Immature natural killer cell (primary cell): ENCODE data around the gene FEZF2. TPM values are rescaled to one million over a fixed set of nuclear protein-coding genes. Genes with fewer than 3 reads are reported as not detected.

ENCODE experiments used
- DNase-seq, 3 donors: peaks; one replicate each; pipeline ENCODE4 v3.0.0; 2022; ENCODE audit warnings: mixed read lengths in 1 of 3
- H3K27ac Mint-ChIP-seq, 6 donors: one replicate each; pipeline ENCODE4 v1.8.0; 2020; ENCODE audit warnings: mixed read lengths in 6 of 6, mild to moderate bottlenecking in 5 of 6, inconsistent platforms in 4 of 6, moderate library complexity in 3 of 6
- H3K27me3 Mint-ChIP-seq, 3 donors: one replicate each; pipeline ENCODE4 v1.8.0; 2020 to 2021; ENCODE audit warnings: low read depth in 3 of 3, mild to moderate bottlenecking in 3 of 3, mixed read lengths in 3 of 3, moderate library complexity in 3 of 3, inconsistent platforms in 1 of 3
- H3K36me3 Mint-ChIP-seq, 3 donors: one replicate each; pipeline ENCODE4 v1.8.0; 2020; ENCODE audit warnings: mixed read lengths in 3 of 3, inconsistent platforms in 2 of 3, mild to moderate bottlenecking in 2 of 3
- H3K4me1 Mint-ChIP-seq, 2 donors: one replicate each; pipeline ENCODE4 v1.8.0; 2020; ENCODE audit warnings: inconsistent platforms in 2 of 2, mild to moderate bottlenecking in 2 of 2, mixed read lengths in 2 of 2, moderate library complexity in 1 of 2
- H3K4me3 Mint-ChIP-seq, 5 donors: one replicate each; pipeline ENCODE4 v1.8.0; 2020; ENCODE audit warnings: mild to moderate bottlenecking in 5 of 5, mixed read lengths in 5 of 5, inconsistent platforms in 3 of 5, moderate library complexity in 3 of 5
- H3K9me3 Mint-ChIP-seq, 6 donors: one replicate each; pipeline ENCODE4 v1.8.0; 2020; ENCODE audit warnings: mild to moderate bottlenecking in 6 of 6, mixed read lengths in 6 of 6, inconsistent platforms in 4 of 6, moderate library complexity in 3 of 6
- polyA plus RNA-seq, 3 donors: library from polyadenylated mRNA; unstranded; fragments of 300-500 nt; fragmentation: Illumina TruSeq; gene quantifications; one replicate each; pipeline ENCODE4 v1.2.3, GENCODE V29; 2021

Gene FEZF2
- polyA plus RNA-seq, 3 donors from 2014 or later, result not detected

DNA sequence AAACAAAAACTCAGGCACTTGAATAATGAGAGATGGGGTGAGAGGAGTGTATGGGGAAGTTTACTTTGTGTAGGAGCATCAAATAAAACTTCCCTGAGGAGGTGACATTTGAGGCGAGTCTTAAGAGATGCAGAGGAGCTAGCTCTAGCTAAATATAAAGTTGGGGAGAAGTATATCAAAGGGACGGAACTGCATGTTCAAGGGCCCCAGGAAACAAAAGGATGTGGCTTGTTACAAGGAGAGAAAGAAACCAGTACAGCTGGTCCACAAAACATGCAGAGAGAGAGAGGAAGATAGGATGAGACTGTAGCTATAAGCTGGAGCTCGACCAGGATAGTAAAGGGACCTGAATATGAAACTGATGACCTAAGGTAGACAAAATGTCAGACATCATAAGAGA, 17.6 kb downstream of the FEZF2 start:
- H3K4me3 Mint-ChIP-seq, result no peak overlapping the region
- peaks cover 0 to 4% (median 0%) of the 10 kb centered on the region in 3 donors for H3K36me3 Mint-ChIP-seq
- H3K9me3 Mint-ChIP-seq, result peaks cover 0 to 5% (median 0%) of the 10 kb centered on the region in 6 donors
- no peaks in the 10 kb centered on the region for H3K4me1 Mint-ChIP-seq
- no peak for DNase-seq
- peaks cover 0 to 4% (median 3%) of the 10 kb centered on the region in 3 donors for H3K27me3 Mint-ChIP-seq
- no peak overlapping the region for H3K27ac Mint-ChIP-seq

GRCh38 chr3:62343755-62344154, 29.6 kb downstream of the FEZF2 start:
- Mint-ChIP-seq H3K27me3 (peaks cover 0 to 3% (median 0%) of the 10 kb centered on the region in 3 donors), H3K4me3 (no peak overlapping the region)

GRCh38 chr3:62335196-62335595, 38.2 kb downstream of the FEZF2 start:
- peaks cover 0 to 5% (median 0%) of the 10 kb centered on the region in 6 donors for H3K9me3 Mint-ChIP-seq
- H3K4me3 Mint-ChIP-seq, result no peak overlapping the region
- no peak for DNase-seq
- no peaks in the 10 kb centered on the region for H3K4me1 Mint-ChIP-seq
- H3K27me3 Mint-ChIP-seq, result peaks cover 0 to 2% (median 0%) of the 10 kb centered on the region in 3 donors
- no peak overlapping the region for H3K27ac Mint-ChIP-seq
- no peaks in the 10 kb centered on the region for H3K36me3 Mint-ChIP-seq

More at GRCh38 chr3:62343755-62344154, 29.6 kb downstream of the FEZF2 start:
- Mint-ChIP-seq H3K9me3 (peaks cover 1 to 15% (median 13%) of the 10 kb centered on the region in 6 donors), H3K4me1 (no peaks in the 10 kb centered on the region), H3K27ac (no peak overlapping the region), H3K36me3 (peaks cover 0 to 3% (median 0%) of the 10 kb centered on the region in 3 donors)
- DNase-seq, result no peak

DNA sequence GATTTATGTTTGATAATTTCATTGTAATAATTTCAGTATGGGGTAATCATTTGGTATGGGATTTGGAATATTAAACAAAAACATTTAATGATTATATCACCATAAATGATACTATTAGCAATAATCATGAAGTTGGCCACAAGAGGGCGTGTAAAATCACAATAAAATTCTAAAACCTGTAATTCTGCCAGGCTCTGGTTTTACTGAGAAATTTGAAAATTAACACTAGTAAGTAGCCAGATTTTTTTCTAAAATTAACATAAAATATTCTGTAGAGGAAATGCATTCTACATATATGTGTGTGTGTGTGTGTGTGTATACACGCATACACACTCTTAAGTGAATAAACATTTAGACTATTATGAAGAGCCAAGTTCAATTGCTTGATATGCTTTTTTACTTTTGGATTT, 40.5 kb downstream of the FEZF2 start:
- Mint-ChIP-seq H3K27me3 (peaks cover 0 to 3% (median 0%) of the 10 kb centered on the region in 3 donors), H3K27ac (no peak overlapping the region), H3K4me1 (no peaks in the 10 kb centered on the region), H3K9me3 (peaks cover 0 to 5% (median 0%) of the 10 kb centered on the region in 6 donors), H3K4me3 (no peak overlapping the region), H3K36me3 (no peaks in the 10 kb centered on the region)
- no peak for DNase-seq

- Mint-ChIP-seq H3K27me3 (peaks cover 0 to 3% (median 0%) of the 10 kb centered on the region in 3 donors), H3K4me1 (no peaks in the 10 kb centered on the region), H3K9me3 (peaks cover 0 to 5% (median 0%) of the 10 kb centered on the region in 6 donors), H3K4me3 (no peak overlapping the region), H3K36me3 (no peaks in the 10 kb centered on the region), H3K27ac (no peak overlapping the region)
- DNase-seq, result no peak
Measured at GRCh38 chr3:62332017-62332416, 41.3 kb downstream of the FEZF2 start.

DNA sequence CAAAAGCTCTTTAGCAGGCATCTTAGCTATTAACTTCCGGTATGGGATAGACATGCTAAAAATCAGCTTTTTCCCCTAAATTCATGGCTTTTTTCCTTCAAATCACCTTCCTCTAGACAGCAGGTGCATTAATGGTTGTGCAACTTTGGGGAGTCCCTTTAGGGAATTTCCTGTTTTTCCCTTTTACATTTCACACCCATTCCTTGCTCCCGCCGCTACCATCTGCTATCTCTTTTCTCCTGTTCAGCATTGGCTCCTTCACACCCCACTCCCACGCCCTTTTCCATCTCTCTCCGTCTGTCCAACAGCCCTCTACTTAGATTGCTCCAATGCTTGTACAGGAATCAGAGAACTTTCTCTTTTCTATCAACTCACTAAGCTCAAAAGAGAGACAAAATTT, 43.4 kb downstream of the FEZF2 start:
- no peak overlapping the region for H3K27ac Mint-ChIP-seq
- H3K27me3 Mint-ChIP-seq, result peaks cover 0 to 3% (median 0%) of the 10 kb centered on the region in 3 donors
- no peak overlapping the region for H3K4me3 Mint-ChIP-seq
- no peaks in the 10 kb centered on the region for H3K4me1 Mint-ChIP-seq
- peaks cover 0 to 1% (median 0%) of the 10 kb centered on the region in 6 donors for H3K9me3 Mint-ChIP-seq
- no peaks in the 10 kb centered on the region for H3K36me3 Mint-ChIP-seq
- DNase-seq, result no peak

DNA sequence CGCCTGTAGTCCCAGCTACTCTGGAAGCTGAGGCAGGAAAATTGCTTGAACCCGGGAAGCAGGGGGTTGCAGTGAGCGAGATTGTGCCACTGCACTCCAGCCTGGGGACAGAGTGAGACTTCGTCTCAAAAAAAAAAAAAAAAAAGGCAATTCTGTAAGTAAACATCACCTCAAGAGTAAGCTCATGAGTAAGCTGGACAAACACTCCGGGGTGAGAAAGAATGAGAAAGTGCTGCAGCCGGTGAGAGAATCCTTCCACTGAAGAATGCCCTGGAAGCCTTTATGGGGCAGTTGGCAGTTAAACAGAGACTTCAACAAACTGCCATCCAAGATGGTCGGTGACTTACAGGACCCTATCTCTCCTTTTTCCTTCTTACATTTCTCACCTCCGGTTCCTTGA, 47.5 kb downstream of the FEZF2 start:
- H3K4me1 Mint-ChIP-seq, result no peaks in the 10 kb centered on the region
- peaks cover 0 to 3% (median 0%) of the 10 kb centered on the region in 3 donors for H3K27me3 Mint-ChIP-seq
- H3K9me3 Mint-ChIP-seq, result peaks cover 0 to 4% (median 1%) of the 10 kb centered on the region in 6 donors
- H3K4me3 Mint-ChIP-seq, result no peak overlapping the region
- DNase-seq, result no peak
- H3K27ac Mint-ChIP-seq, result no peak overlapping the region
- H3K36me3 Mint-ChIP-seq, result no peaks in the 10 kb centered on the region

DNA sequence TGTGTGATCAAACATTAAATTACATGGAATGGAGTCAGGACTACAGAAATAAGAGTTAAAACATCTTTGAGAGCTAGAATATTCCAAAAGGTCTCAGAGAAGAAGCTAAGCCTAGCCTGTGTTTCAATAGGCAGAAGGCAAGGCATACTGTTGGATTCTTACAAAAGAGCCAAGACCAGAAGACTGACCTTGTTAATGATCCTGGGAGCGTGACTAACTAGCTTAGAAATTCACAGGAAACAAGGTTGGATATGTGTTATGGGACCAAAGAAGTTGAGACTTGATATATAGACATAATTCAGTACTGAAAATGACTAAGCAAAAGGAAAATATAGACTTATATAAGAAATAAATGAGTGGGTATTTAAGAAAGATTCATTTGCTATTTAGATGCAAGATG, 50.1 kb downstream of the FEZF2 start:
- no peak overlapping the region for H3K4me3 Mint-ChIP-seq
- no peak overlapping the region for H3K27ac Mint-ChIP-seq

More for the DNA sequence above, 50.1 kb downstream of the FEZF2 start:
- Mint-ChIP-seq H3K9me3 (peaks cover 3 to 23% (median 5%) of the 10 kb centered on the region in 6 donors), H3K4me1 (peaks cover 10 to 12% of the 10 kb centered on the region in 2 donors), H3K27me3 (peaks cover 2 to 3% (median 3%) of the 10 kb centered on the region in 3 donors), H3K36me3 (no peaks in the 10 kb centered on the region)
- no peak for DNase-seq
